ENCODE results near the gene IFT88.
A peak's percentile ranks its signal among the peaks of the same experiment; 100 is the strongest.
"Not testable (repeated sequence)": the region's sequence is repeated elsewhere in the genome, so short reads cannot be mapped to it uniquely, and the experiment has no call there.

The IFT88 gene

GRCh38 chr13:20679879-20680278 lies 112.9 kb downstream of the IFT88 start:
- no peak for DNase-seq (ENCODE audit: low read depth)
- H3K4me3 ChIP-seq (ENCODE audit: control insufficient read depth, low read depth, low read length) = no peak overlapping the region
- no peak for TF ChIP-seq CTCF (conservative IDR thresholded peaks at IDR 0.05; ENCODE audit: control insufficient read depth, insufficient read depth, low read depth, low read length)

- TF ChIP-seq CTCF (conservative IDR thresholded peaks at IDR 0.05; ENCODE audit: control insufficient read depth, insufficient read depth, low read depth, low read length) = no peak
- no peak overlapping the region for H3K4me3 ChIP-seq (ENCODE audit: control insufficient read depth, low read depth, low read length)
- DNase-seq (ENCODE audit: low read depth) = no peak
Observed at GRCh38 chr13:20680416-20681080, 113.6 kb downstream of the IFT88 start.

- H3K4me3 ChIP-seq (ENCODE audit: control insufficient read depth, low read depth, low read length) = not testable (repeated sequence)
- peak; percentile 87 for DNase-seq (ENCODE audit: low read depth)
Observed at GRCh38 chr13:20681481-20681880, 114.5 kb downstream of the IFT88 start.

- H3K4me3 ChIP-seq (ENCODE audit: control insufficient read depth, low read depth, low read length) = no peak overlapping the region
- no peak for DNase-seq (ENCODE audit: low read depth)
- no peak for TF ChIP-seq CTCF (conservative IDR thresholded peaks at IDR 0.05; ENCODE audit: control insufficient read depth, insufficient read depth, low read depth, low read length)
Observed at GRCh38 chr13:20682061-20682460, 115.1 kb downstream of the IFT88 start.

GRCh38 chr13:20684041-20684440 lies 117.1 kb downstream of the IFT88 start:
- no peak overlapping the region for H3K4me3 ChIP-seq (ENCODE audit: control insufficient read depth, low read depth, low read length)
- DNase-seq (ENCODE audit: low read depth) = no peak
- no peak for TF ChIP-seq CTCF (conservative IDR thresholded peaks at IDR 0.05; ENCODE audit: control insufficient read depth, insufficient read depth, low read depth, low read length)

GRCh38 chr13:20684546-20684945 lies 117.6 kb downstream of the IFT88 start:
- no peak for TF ChIP-seq CTCF (conservative IDR thresholded peaks at IDR 0.05; ENCODE audit: control insufficient read depth, insufficient read depth, low read depth, low read length)
- H3K4me3 ChIP-seq (ENCODE audit: control insufficient read depth, low read depth, low read length) = no peak overlapping the region
- DNase-seq (ENCODE audit: low read depth) = peak; percentile 17

- no peak for TF ChIP-seq CTCF (conservative IDR thresholded peaks at IDR 0.05; ENCODE audit: control insufficient read depth, insufficient read depth, low read depth, low read length)
- H3K4me3 ChIP-seq (ENCODE audit: control insufficient read depth, low read depth, low read length) = no peak overlapping the region
- no peak for DNase-seq (ENCODE audit: low read depth)
Observed at GRCh38 chr13:20685092-20685491, 118.1 kb downstream of the IFT88 start.

Measured in fibroblast of mammary gland (primary cell).